Breast epithelium (tissue), 4 donors: ENCODE measurements around the gene KYAT1. TPM values are rescaled to one million over a fixed set of nuclear protein-coding genes. Genes with fewer than 3 reads are reported as not detected.
A peak's percentile ranks its signal among the peaks of the same experiment; 100 is the strongest.

Source experiments
- DNase-seq, 2 donors: peaks; one replicate each; pipeline ENCODE4 v3.0.0-alpha.2; 2019; ENCODE audit warnings: low spot score in 2 of 2
- H3K27ac ChIP-seq, 2 donors: fragments of 200-600 bp; sonication (generic) in 1 of 2; one replicate each; pipeline ENCODE4 v1.5.1; 2016 to 2019; ENCODE audit warnings: mild to moderate bottlenecking in 1 of 2
- H3K27me3 ChIP-seq, 2 donors: fragments of 200-600 bp; sonication (generic) in 1 of 2; one replicate each; pipeline versions ENCODE4 v1.5.1 to v1.6.0; 2017 to 2019; ENCODE audit warnings: control low read depth in 1 of 2, mild to moderate bottlenecking in 1 of 2
- H3K36me3 ChIP-seq: fragments of 200-600 bp; one replicate; pipeline ENCODE4 v1.5.1; 2019
- H3K4me1 ChIP-seq, 2 donors: fragments of 200-600 bp; sonication (generic); one replicate each; pipeline ENCODE4 v1.5.1; 2016 to 2019; ENCODE audit warnings: control low read depth in 1 of 2
- H3K4me3 ChIP-seq, 3 donors: fragments of 200-600 bp; sonication (generic); 1 replicate in 2 of 3; 2 replicates in 1 of 3; pipeline ENCODE4 v1.5.1; 2016 to 2019; ENCODE audit warnings: mild to moderate bottlenecking in 3 of 3, moderate library complexity in 2 of 3
- H3K9me3 ChIP-seq, 2 donors: fragments of 200-600 bp; sonication (generic) in 1 of 2; one replicate each; pipeline ENCODE4 v1.5.1; 2016 to 2019; ENCODE audit warnings: control low read depth in 1 of 2
- POLR2A ChIP-seq: fragments of 450-650 bp; IDR thresholded peaks from one replicate; pipeline ENCODE4 v1.6.1; 2016; ENCODE audit warnings: antibody characterized with exemption, mild to moderate bottlenecking, moderate library complexity
- POLR2AphosphoS5 ChIP-seq, 3 donors: sonication (generic); formaldehyde crosslinking; IDR thresholded peaks; one replicate each; pipeline ENCODE4 v1.6.1; 2017; ENCODE audit warnings: antibody characterized with exemption in 3 of 3
- intact Hi-C: fragments of 100-400 bp; cut with DNase I; formaldehyde crosslinking; loops from one replicate; pipeline ENCODE4 v1.15.1; 2023; ENCODE audit warnings: low total_unique reads
- total RNA-seq, 3 donors: library from RNA; depleted of rRNA; stranded (reverse); fragments of >200 nt; gene quantifications; one replicate each; pipeline ENCODE4 v1.1.0, GENCODE V29; 2016
- TF ChIP-seq, protein P1 (sequence below), 3 donors: fragments of 450-650 bp; IDR thresholded peaks; one replicate each; pipeline ENCODE4 v1.5.1; 2016 to 2017; ENCODE audit warnings: antibody characterized with exemption in 3 of 3, mild to moderate bottlenecking in 3 of 3, moderate library complexity in 3 of 3

The KYAT1 gene
- total RNA-seq, 3 donors from 2014 or later, result 3.0 to 7.6 (median 7.2) TPM

DNA sequence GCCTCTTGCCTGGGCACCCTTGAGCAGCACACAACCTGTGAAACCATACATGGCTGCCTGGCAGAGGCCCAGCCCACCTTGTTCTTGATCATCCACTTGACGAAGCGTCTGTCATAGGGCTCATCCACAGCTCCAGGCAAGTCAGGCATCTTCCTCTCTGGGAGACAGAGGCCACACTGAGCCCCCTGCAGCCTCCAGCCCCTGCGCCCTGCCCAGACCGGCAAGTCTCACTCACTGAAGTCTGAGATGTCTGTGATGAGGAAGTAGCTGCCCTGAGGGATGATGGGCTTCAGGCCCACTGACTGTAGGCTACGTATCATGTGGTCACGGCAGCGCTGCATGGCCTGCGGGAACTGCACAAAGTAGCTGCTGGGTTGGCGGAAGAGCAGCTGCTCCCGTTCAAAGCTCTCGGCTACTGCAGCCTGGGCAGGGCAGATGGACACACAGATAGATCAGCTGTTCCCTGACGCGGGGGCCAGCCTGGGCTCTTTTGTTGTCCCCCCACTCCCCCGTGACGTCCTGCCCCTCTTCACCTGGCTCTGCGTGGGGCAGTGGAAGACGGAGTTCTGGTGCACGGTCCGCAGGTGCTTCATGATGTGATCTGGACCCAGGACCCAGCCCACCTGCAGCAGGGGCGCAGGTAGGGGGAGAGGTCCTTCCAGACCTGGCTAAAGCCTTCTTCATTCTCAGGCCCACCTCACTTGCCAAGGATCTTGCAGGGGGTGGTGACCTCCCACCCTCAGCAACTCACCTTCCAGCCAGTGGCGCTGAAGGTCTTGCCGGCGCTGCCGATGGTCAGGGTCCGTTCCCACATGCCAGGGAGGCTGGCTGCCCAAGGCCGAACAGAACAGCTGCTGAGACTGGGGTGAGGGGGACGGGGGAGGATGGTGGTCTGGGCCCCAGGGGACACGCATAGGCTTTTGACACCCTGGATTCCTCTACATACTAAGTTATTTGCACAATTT lies 46.2 kb downstream of the KYAT1 start:
- no peak for DNase-seq
- TF ChIP-seq, protein P1, sequence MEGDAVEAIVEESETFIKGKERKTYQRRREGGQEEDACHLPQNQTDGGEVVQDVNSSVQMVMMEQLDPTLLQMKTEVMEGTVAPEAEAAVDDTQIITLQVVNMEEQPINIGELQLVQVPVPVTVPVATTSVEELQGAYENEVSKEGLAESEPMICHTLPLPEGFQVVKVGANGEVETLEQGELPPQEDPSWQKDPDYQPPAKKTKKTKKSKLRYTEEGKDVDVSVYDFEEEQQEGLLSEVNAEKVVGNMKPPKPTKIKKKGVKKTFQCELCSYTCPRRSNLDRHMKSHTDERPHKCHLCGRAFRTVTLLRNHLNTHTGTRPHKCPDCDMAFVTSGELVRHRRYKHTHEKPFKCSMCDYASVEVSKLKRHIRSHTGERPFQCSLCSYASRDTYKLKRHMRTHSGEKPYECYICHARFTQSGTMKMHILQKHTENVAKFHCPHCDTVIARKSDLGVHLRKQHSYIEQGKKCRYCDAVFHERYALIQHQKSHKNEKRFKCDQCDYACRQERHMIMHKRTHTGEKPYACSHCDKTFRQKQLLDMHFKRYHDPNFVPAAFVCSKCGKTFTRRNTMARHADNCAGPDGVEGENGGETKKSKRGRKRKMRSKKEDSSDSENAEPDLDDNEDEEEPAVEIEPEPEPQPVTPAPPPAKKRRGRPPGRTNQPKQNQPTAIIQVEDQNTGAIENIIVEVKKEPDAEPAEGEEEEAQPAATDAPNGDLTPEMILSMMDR (IDR thresholded peaks at IDR 0.05), result no peak
- TF ChIP-seq POLR2AphosphoS5 (IDR thresholded peaks at IDR 0.05), result no peak
- TF ChIP-seq POLR2A, result no peak

DNA sequence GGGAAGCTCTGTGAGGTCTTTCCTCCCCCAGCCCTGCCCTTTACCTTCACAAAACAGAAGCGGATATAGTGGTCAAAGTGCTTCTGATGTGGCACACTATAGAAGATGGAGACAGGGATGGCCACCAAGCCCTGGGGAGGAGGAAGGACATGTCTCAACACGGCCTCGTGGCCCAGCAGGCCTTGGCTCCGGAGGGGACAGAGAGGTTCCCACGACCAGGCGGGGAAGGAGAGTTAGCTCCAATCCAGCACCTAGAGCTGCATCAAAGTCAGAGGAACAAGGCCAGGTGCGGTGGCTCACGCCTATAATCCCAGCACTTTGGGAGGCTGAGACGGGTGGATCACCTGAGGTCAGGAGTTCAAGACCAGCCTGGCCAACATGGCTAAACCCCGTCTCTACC lies 48.1 kb downstream of the KYAT1 start:
- peaks cover 1 to 4% of the 10 kb centered on the region in 2 donors for H3K4me1 ChIP-seq
- intact Hi-C loops, result no loop called here
- no peak overlapping the region for H3K27ac ChIP-seq
- no peak for TF ChIP-seq POLR2AphosphoS5 (IDR thresholded peaks at IDR 0.05)
- no peak for DNase-seq
- H3K27me3 ChIP-seq, result no peaks in the 10 kb centered on the region
- no peaks in the 10 kb centered on the region for H3K9me3 ChIP-seq
- H3K36me3 ChIP-seq, result no peaks in the 10 kb centered on the region
- no peak overlapping the region for H3K4me3 ChIP-seq

More for the DNA sequence above, 46.2 kb downstream of the KYAT1 start:
- intact Hi-C loops, result no loop called here
- Histone ChIP-seq H3K27ac (no peak overlapping the region), H3K27me3 (no peaks in the 10 kb centered on the region), H3K9me3 (no peaks in the 10 kb centered on the region), H3K36me3 (no peaks in the 10 kb centered on the region), H3K4me3 (no peak overlapping the region), H3K4me1 (no peaks in the 10 kb centered on the region)

DNA sequence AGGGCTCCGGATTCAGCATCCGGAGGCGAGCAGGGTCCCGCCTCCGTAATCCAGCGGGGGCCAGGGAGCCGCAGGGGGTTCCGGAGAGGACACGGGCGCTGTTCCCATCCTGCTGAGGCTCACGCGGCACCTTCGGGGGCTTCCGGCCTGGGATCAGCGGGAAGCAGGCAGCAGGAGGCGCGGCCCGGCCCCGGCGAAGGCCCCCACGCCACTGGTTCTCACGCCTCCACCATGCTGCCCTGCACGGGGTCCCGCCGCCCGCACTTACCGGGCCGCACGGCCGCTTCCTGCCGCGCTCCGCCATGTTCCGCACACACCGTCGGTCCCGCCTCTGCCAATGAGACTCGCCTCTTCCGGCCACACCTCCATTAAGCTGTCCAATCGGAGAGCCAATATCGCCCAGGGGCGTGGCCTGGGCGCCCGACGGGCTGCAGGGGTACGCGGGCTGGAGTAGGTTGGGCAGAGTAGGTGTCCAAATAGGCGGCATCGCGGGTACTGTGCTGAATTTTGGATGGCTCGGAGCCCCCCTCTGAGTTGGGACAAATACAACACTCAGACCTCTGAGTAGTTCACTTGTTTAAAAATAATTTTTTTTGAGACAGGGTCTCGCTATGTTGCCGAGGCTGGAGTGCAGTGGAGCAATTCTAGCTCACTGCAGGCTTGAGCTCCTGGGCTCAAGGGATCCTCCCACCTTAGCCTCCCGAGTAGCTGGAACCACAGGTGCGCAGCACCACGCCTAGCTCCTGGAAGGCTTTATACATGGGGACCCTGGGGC lies 52.1 kb downstream of the KYAT1 start, which contains the start of gene SPOUT1:
TSS of gene SPOUT1 (minus strand) at position 318 of the 775 bp plus-strand sequence. CDS start at position 304, 14 bp downstream.
- TF ChIP-seq, protein P1 (IDR thresholded peaks at IDR 0.05), result no peak
- peak; percentile 46 to 84 (median 72) for TF ChIP-seq POLR2AphosphoS5 (IDR thresholded peaks at IDR 0.05)
- no peak for TF ChIP-seq POLR2A

DNA sequence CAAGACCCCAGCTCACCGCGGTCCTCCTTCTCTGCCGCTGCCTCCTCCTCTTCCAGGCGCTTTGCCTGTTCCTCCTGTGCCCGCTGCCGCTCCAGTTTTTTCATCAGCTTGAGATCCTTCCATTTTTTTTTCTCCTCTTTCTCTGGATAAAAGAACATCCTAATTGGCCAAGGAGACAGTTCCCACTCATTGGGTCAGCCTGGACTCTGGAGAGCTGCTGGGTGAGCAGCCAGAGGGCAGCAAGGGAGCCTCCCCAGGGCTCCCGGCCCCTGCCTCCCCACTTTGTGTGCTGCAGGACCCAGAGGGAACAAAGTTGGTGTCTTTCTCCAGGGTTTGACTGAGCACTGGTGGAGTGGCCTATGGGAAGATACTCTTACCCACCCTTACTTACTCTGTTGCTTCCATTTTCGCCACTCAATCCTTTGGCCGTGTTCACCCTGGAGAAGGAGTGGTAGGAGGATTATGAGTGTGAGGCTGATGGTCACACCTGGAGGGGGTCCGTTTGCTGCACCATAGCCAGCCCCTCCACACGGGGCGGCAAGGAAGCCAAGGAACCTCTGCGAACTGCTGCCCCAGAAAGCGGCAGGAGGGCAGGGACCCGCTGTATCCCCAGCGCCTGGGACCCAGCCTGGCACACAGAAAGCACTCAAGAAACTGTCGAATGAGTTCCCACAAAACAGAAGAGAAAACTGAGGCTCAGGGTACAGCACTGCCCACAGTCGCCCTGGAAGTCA lies 52.9 kb downstream of the KYAT1 start:
- H3K4me3 ChIP-seq, result peak overlapping the region; percentile 69 to 88 (median 73)
- peak overlapping the region; percentile 62 to 83 for H3K27ac ChIP-seq
- no peaks in the 10 kb centered on the region for H3K36me3 ChIP-seq
- no peak for DNase-seq
- H3K27me3 ChIP-seq, result no peaks in the 10 kb centered on the region
- H3K9me3 ChIP-seq, result no peaks in the 10 kb centered on the region
- TF ChIP-seq, protein P1 (IDR thresholded peaks at IDR 0.05), result no peak
- no peak for TF ChIP-seq POLR2A
- no peak for TF ChIP-seq POLR2AphosphoS5 (IDR thresholded peaks at IDR 0.05)
- peaks cover 3 to 8% of the 10 kb centered on the region in 2 donors for H3K4me1 ChIP-seq
- intact Hi-C loops, result no loop called here

More for the DNA sequence above, 52.1 kb downstream of the KYAT1 start, which contains the start of gene SPOUT1:
- peaks cover 3 to 8% of the 10 kb centered on the region in 2 donors for H3K4me1 ChIP-seq
- H3K27me3 ChIP-seq, result no peaks in the 10 kb centered on the region
- H3K36me3 ChIP-seq, result no peaks in the 10 kb centered on the region
- H3K4me3 ChIP-seq, result peak within 1 kb of the TSS; percentile 69 to 88 (median 73)
- H3K27ac ChIP-seq, result peak within 1 kb of the TSS; percentile 62 to 83
- peak; percentile 91 to 93 for DNase-seq
- no peaks in the 10 kb centered on the region for H3K9me3 ChIP-seq
- intact Hi-C loops, result no loop called here

DNA sequence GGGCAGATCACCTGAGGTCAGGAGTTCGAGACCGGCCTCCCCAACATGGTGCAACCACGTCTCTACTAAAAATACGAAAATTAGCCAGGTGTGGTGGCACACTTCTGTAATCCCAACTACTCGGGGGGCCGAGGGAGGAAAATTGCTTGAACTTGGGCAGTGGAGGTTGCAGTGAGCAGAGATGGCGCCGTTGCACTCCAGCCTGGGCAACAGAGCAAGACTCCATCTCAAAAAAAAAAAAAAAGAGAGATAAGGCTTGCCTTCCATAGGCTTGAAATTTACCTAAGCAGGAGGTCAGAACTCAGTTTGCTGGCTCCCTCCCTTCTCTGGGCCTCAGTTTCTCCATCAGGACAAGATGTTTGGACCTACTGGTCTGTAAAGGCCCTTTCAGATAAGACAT lies 53.5 kb downstream of the KYAT1 start:
- no peaks in the 10 kb centered on the region for H3K36me3 ChIP-seq
- H3K4me3 ChIP-seq, result peak overlapping the region in 1 of 3 donors; percentile 88
- DNase-seq, result no peak
- H3K27ac ChIP-seq, result no peak overlapping the region
- peaks cover 3 to 8% of the 10 kb centered on the region in 2 donors for H3K4me1 ChIP-seq
- H3K9me3 ChIP-seq, result no peaks in the 10 kb centered on the region
- no peaks in the 10 kb centered on the region for H3K27me3 ChIP-seq
- TF ChIP-seq POLR2AphosphoS5 (IDR thresholded peaks at IDR 0.05), result no peak
- TF ChIP-seq POLR2A, result no peak
- TF ChIP-seq, protein P1 (IDR thresholded peaks at IDR 0.05), result no peak
- intact Hi-C loops, result no loop called here
